T-helper 2 cell treated with Interferon-gamma antibody and Interleukin-4, amounts not matched to agents 100 ng/mL and 5 ng/mL, for 36 hours (primary cell): ENCODE results near the gene SPATA13. TPM values are rescaled to one million over a fixed set of nuclear protein-coding genes. Genes with fewer than 3 reads are reported as not detected.
"Not testable (repeated sequence)": the region's sequence is repeated elsewhere in the genome, so short reads cannot be mapped to it uniquely, and the experiment has no call there.

Source experiments
- intact Hi-C: fragments of 100-400 bp; cut with micrococcal nuclease; formaldehyde crosslinking; loops from one replicate; pipeline ENCODE4 v1.15.1; 2023
- total RNA-seq: library from RNA; stranded (reverse); gene quantifications from 2 replicates; pipeline ENCODE4 v1.2.3, GENCODE V29; 2022

Gene SPATA13
- 48.8 and 52.6 TPM in 2 replicates for total RNA-seq

GRCh38 chr13:24160458-24161009 lies at the start of gene SPATA13:
TSS of gene SPATA13 (plus strand) at chr13:24160720. CDS start at chr13:24222930, 62,210 bp downstream.
- intact Hi-C loops, result loop anchor here (1.0 to 5.0 kb wide), 6 partner anchors 60 to 785 kb away; no protein-coding TSS in a partner anchor

- intact Hi-C loops, result no loop called here
These were observed 47.7 kb upstream of the SPATA13 start for GRCh38 chr13:24112791-24113190.

DNA sequence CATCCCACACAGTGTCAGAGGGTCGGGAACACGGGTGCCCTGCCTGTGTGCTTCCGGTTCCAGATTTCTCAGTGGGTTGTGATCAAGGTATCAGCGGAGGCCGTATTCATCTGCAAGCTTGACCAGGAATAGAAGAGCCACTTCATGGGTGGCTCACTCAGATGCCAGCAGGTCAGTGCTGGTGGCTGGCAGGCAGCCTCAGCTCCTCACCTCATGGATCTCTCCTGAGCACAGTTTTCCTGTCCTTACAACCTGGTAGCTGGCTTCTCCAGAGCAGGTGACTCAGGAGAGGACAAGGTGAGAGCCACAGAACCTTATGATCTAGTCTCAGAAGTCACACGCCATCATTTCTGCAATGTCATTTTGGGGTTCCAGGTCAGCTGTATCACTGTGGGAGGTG lies 44.8 kb upstream of the SPATA13 start:
- intact Hi-C loops, result no loop called here

DNA sequence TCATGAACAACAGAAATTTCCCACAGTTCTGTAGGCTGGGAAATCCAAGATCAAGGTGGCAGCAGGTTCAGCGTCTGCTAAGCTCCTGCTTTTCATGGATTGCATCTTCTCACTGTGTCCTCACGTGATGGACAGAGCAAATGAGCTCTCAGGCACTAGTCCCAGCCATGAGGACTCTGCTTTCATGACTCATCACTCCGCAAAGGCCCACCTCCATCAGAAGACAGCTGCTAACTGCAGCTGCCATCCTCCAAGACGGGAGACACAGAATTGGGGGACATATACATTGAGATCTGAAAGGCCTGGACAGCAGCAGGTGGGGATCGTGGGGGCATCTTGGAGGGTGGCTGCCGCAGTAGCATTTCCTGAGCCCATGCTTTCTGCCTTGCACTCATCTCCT lies 44.4 kb upstream of the SPATA13 start:
- intact Hi-C loops, result no loop called here

GRCh38 chr13:24118576-24118975 lies 41.9 kb upstream of the SPATA13 start:
- intact Hi-C loops, result no loop called here

DNA sequence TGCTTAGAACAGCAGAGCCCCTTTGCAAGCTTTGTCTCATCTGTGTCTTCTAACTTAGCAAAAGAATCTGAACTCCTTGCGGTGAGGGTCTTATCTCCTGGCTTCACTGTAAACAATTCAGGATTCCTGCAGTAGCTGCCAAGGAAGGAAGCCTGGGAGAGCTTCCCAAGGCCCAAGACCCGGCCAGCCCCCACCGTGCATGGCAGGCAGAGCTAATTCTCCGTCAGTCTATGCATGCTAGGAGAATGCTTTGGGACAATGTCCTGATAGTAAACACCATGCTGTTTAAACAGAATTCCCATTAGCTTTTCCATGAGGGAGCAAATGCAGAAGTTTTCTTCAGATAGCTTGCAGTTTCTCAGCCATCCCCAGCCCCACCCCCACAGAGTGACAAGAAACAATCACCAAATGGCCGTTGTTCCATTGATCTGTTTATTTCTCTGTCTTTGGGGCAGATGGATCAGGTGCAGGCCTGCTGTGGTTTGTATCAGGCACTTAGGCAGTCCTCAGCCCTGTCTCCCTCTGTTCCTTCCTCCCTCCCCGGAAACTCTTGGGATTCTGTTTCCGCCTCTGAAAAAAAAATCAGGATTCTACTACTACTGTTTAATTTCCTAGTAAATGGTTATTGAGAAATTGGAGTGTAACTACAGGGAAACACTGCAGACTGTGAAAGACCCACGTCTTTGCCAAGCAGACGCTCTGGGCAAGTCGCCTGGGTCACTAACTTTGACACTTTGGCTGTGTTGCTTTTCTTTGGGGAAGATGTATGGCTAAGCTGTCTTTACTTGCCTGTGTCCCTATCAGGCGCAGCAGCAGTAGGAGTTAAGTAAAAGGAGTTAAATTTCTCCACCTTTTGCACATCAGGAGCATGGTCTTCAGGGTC lies 40.7 kb upstream of the SPATA13 start:
- intact Hi-C loops, result no loop called here

- intact Hi-C loops, result not testable (repeated sequence)
These were observed 38.5 kb upstream of the SPATA13 start for GRCh38 chr13:24122045-24122444.

DNA sequence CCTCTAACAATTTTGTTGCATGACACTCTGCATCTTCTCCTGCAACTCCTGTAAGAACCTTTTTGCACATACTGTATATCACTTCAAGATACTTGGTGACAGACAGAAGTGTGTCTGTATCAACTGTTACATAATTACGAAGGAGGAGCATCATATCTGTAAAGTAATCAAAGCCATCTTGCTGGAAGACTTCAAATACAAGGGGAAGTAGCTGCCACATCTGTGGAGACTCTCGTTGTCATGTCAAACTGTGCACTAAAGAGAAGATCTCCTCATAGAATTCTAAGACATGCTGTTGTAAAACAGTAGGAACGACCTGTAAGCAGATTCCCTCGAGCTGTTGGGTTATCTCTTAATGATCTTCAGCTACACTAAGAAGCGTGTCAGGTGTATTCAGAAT lies 38.0 kb upstream of the SPATA13 start:
- intact Hi-C loops, result no loop called here

GRCh38 chr13:24123761-24124160 lies 36.8 kb upstream of the SPATA13 start:
- intact Hi-C loops, result no loop called here

DNA sequence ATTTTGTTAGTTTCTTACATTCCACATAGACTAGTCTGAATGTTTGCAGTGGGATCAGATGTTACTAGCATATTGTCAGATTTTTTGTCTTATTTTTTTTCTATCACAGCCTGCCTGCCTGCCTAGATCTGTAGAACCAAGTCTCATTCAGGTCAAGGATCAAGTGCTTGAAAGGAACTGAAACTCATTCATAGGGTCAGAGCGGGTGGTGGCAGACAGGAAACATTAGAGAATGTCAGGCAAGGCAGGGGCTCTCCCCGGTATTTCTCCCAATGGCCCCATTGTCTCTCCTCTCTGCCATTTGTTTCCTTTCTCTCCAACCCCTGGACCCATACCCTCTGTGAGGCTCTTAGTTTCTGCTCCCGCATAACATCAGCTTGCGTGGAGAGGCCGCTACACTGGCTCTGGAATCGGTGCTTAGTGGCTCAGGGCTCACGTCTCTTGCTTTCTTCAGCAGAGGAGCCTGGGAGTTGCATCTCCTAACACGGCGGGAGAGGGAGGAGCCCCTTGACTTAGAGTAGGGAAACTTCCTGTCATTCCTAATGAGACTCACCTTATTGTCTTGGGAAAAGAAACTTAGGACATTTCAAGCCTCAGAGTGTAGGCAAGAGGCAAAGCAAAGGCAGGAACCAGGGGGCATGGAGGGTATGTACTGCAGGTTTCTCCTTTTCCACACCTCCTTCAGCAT lies 35.6 kb upstream of the SPATA13 start:
- intact Hi-C loops, result no loop called here

- intact Hi-C loops, result no loop called here
These were observed 33.3 kb upstream of the SPATA13 start for GRCh38 chr13:24127116-24127631.

DNA sequence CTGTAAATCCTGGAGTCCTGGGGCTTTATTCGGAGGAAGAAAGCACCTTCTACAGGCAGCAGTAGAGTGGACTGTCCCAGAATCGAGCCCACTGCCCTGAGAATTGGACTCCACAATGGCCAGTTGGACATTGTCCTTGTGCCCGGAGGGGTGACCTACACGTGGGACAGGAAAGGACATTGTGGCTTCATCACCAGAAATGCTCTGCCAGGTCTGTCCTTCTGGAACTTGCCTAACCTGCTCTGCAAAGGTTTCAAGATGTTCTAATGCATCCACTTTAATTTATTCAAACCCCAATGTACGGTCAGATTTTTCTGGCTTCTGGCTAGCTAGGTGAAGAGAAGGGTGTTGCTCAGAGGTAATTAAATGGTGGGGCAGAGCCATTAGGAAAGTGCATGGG lies 32.4 kb upstream of the SPATA13 start:
- intact Hi-C loops, result no loop called here

DNA sequence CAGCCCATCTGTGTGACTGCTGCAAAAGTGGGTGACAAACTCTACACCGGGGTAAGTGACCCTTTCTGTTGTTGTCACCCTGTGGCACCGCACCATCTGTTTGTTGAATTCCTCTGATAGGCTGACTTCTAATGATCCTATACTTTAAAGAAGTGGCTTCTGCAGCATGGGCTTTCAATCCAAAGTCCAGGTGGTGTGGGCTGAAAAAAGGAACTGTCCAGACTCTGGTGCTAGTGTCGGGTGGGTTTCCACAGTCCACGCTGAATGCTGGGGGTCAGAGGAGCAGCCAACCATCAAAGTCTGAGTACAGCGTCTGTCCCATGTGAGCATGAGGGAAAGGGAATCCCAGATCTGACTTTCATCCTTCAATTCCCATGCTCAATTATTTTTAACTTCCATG lies 31.6 kb upstream of the SPATA13 start:
- intact Hi-C loops, result no loop called here

DNA sequence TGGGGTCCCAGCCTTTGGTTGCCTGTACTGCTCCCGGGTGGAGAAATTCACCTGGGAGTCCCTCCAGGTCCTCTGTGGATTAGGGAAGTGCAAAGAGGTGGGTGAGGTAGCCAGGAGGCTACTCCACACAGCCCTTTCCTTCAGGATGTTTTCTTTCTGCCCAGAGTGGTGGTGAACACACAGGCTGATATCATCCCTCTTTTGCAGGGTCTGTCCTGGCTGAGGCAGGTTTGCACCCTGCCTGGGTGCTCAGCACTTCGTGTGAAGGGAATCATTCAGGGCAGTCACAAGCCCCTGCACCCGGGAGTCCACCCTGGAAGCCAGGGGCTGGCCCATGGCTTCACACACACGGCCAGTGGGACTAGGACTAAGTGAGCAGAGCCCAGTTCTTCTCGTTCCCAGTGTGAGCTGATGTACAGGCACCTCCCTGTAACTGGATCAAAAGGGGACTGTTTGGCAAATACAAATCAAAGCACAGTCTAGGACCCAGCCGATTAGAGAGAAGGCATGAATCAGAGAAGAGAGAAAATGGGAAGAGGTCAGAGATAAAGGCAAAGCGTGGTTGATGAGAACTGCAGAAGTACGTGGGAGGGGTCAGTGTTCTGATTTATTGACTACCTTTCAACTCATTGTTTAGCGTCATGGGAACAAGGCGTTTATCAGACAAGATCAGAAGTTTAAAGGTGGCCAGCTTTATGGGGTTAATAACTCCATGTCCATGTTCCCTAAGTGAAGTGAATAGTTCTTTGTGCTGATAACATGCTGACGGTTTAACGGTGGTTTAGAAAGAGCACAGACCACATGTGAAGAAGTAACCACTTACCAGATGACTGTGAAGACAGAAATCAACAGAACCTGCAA lies 30.4 kb upstream of the SPATA13 start:
- intact Hi-C loops, result no loop called here

GRCh38 chr13:24131749-24132148 lies 28.8 kb upstream of the SPATA13 start:
- intact Hi-C loops, result no loop called here

DNA sequence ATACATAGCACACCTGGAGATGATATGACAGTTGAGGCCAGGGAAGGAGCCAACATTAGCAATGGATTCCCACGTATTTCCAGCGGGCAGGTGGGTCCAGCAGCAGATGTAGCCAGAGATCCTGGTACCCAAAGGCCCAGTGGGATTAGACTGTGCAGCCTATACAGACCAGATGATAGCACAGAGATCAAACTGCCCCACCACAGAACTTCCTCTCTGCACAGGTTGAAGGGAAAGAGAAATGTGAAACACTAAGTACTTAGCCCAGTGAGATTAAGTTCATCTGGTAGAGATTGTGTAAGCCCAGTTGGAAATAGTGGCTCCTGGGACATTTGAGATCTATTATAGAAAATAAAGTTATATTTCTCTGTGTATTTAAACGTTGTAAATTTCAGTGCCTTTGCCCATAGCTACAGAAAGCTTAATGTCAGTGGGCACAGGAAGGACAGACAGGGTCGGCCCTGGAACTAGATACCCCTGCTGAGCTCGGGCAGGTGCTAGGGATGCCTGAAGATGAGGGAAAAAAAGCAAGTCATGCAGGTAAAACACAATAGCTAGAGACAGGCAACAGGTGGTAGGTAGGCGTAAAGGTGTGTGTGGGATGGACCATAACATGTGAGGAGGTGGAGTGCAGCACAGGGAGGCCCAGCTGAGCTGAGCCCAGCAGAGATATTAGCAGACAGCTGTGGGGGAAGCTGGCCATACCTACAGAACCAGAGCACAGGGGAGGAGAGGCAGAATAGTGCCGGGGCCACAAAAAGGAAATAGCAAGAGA lies 27.3 kb upstream of the SPATA13 start:
- intact Hi-C loops, result no loop called here

DNA sequence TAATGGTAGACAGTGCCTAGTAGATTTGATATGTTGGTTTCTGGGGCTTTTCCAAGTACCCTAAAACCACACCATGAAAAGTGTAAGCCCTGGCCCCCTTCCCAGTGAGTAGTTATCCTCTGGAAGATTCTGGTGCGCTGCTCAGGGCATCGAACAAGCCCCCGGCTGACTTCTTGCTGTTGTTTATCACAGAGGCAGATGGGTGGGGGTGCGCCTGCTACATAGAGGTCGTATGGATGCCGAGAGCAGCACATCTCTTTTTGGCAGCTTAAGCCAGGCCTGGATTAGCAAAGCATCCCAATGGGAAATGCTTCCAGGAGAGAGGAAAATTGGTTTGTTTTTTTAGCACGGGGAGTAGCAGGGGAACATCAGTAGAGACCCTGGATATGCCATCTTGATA lies 26.3 kb upstream of the SPATA13 start:
- intact Hi-C loops, result no loop called here

- intact Hi-C loops, result no loop called here
These were observed 25.8 kb upstream of the SPATA13 start for GRCh38 chr13:24134757-24135156.

- intact Hi-C loops, result no loop called here
These were observed 24.7 kb upstream of the SPATA13 start for GRCh38 chr13:24135674-24136300.

- intact Hi-C loops, result no loop called here
These were observed 21.6 kb upstream of the SPATA13 start for GRCh38 chr13:24138911-24139310.
